Testis (tissue), 3 donors: ENCODE data around the gene LCK. TPM values are rescaled to one million over a fixed set of nuclear protein-coding genes. Genes with fewer than 3 reads are reported as not detected.

ENCODE experiments used
- DNase-seq: peaks from one replicate; pipeline ENCODE4 v3.0.0-alpha.2; 2019
- H3K27ac ChIP-seq, 2 donors: fragments of 200-600 bp; sonication (generic); one replicate each; pipeline ENCODE4 v1.5.1; 2019
- H3K27me3 ChIP-seq: fragments of 200-600 bp; sonication (generic); one replicate; pipeline ENCODE4 v1.5.1; 2019
- H3K36me3 ChIP-seq: fragments of 200-600 bp; sonication (generic); one replicate; pipeline ENCODE4 v1.5.1; 2017; ENCODE audit warnings: low read depth; ENCODE audit errors: missing control alignments
- H3K4me1 ChIP-seq: fragments of 200-600 bp; sonication (generic); one replicate; pipeline ENCODE4 v1.5.1; 2019
- H3K4me3 ChIP-seq, 2 donors: fragments of 200-600 bp; sonication (generic); one replicate each; pipeline ENCODE4 v1.5.1; 2017 to 2019
- H3K9me3 ChIP-seq: fragments of 200-600 bp; sonication (generic); one replicate; pipeline ENCODE4 v1.5.1; 2017
- CTCF ChIP-seq, 3 experiments: fragments of 450-650 bp in 2 of 3; fragments of 200-600 bp in 1 of 3; sonication (generic) in 1 of 3; IDR thresholded peaks; one replicate each; pipeline ENCODE4 v1.5.1; 2016 to 2019; ENCODE audit warnings: antibody characterized with exemption in 3 of 3, mild to moderate bottlenecking in 2 of 3, moderate library complexity in 1 of 3
- POLR2A ChIP-seq: fragments of 450-650 bp; IDR thresholded peaks from one replicate; pipeline ENCODE4 v1.6.1; 2017; ENCODE audit warnings: antibody characterized with exemption, mild to moderate bottlenecking, moderate library complexity
- WGBS, 2 donors: methylation state at CpG; one replicate each; pipeline ENCODE4 v1.1.5; 2018; 5-methylcytosine and 5-hydroxymethylcytosine counted together
- intact Hi-C: fragments of 100-400 bp; cut with DNase I; formaldehyde crosslinking; loops from one replicate; pipeline ENCODE4 v1.15.1; 2023; ENCODE audit warnings: low total_unique reads
- polyA plus RNA-seq: library from polyadenylated mRNA; stranded (reverse); fragments of 350-450 nt; fragmentation: Illumina TruSeq; extraction: RNeasy Lipid Tissue Mini Kit (QIAGEN cat#74804); gene quantifications from one replicate; pipeline ENCODE4 v1.2.3, GENCODE V29; 2014; ENCODE audit warnings: low read depth, low replicate concordance; ENCODE audit not compliant: insufficient read depth
- total RNA-seq, 2 donors: library from RNA; depleted of rRNA; stranded (reverse); fragments of >200 nt; gene quantifications; one replicate each; pipeline ENCODE4 v1.2.3, GENCODE V29; 2016

The LCK gene
- total and polyA plus RNA-seq, 3 donors from 2014 or later, result 0.79 to 4.3 (median 3.2) TPM

- intact Hi-C loops, result no loop called here
- H3K4me3 ChIP-seq, result peak overlapping the region; percentile 92 to 99
- WGBS, 2 donors, result 67 to 88% methylated on average over 4 of the region's 4 CpGs
- H3K4me1 ChIP-seq, result peaks cover 30% of the 10 kb centered on the region
- no peaks in the 10 kb centered on the region for H3K27me3 ChIP-seq
- TF ChIP-seq CTCF (IDR thresholded peaks at IDR 0.05), result no peak
- TF ChIP-seq POLR2A, result no peak
- H3K9me3 ChIP-seq, result no peaks in the 10 kb centered on the region
- no peak for DNase-seq
- no peaks in the 10 kb centered on the region for H3K36me3 ChIP-seq
- peak overlapping the region in 1 of 2 donors; percentile 88 for H3K27ac ChIP-seq
These were observed 30.1 kb upstream of the LCK start for GRCh38 chr1:32220746-32221580.

- TF ChIP-seq POLR2A (no peak), CTCF (IDR thresholded peaks at IDR 0.05) (no peak)
- Histone ChIP-seq H3K27me3 (no peaks in the 10 kb centered on the region), H3K9me3 (no peaks in the 10 kb centered on the region), H3K36me3 (no peaks in the 10 kb centered on the region), H3K4me1 (peaks cover 29% of the 10 kb centered on the region), H3K27ac (peak overlapping the region; percentile 88 to 89), H3K4me3 (peak overlapping the region; percentile 92 to 99)
- 3 to 9% methylated on average over 7 to 13 of the region's 13 CpGs for WGBS, 2 donors
- intact Hi-C loops, result no loop called here
- no peak for DNase-seq
These were observed 29.5 kb upstream of the LCK start for GRCh38 chr1:32221581-32221979.

GRCh38 chr1:32221980-32222755 lies 28.9 kb upstream of the LCK start, which contains the start of the genes EIF3I and TMEM234:
TSS of gene EIF3I (plus strand) at chr1:32222407. CDS start at chr1:32222442, 35 bp downstream.
TSS of gene TMEM234 (minus strand) at chr1:32222353. CDS start at chr1:32222322, 31 bp downstream.
- peaks cover 29% of the 10 kb centered on the region for H3K4me1 ChIP-seq
- H3K27ac ChIP-seq, result peak within 1 kb of the TSS; percentile 88 to 89
- peak within 1 kb of the TSS; percentile 92 to 99 for H3K4me3 ChIP-seq
- no peaks in the 10 kb centered on the region for H3K27me3 ChIP-seq
- DNase-seq, result peak; percentile 98
- H3K9me3 ChIP-seq, result no peaks in the 10 kb centered on the region
- WGBS, 2 donors, result 0% methylated on average over 40 to 46 of the region's 46 CpGs
- TF ChIP-seq POLR2A (peak; percentile 26), CTCF (IDR thresholded peaks at IDR 0.05) (no peak)
- intact Hi-C loops, result no loop called here
- H3K36me3 ChIP-seq, result no peaks in the 10 kb centered on the region

- no peaks in the 10 kb centered on the region for H3K36me3 ChIP-seq
- 51 to 68% methylated on average over 3 of the region's 3 CpGs for WGBS, 2 donors
- intact Hi-C loops, result no loop called here
These were observed 27.4 kb upstream of the LCK start for GRCh38 chr1:32223683-32224082.

More at GRCh38 chr1:32223683-32224082, 27.4 kb upstream of the LCK start:
- DNase-seq, result no peak
- TF ChIP-seq POLR2A (no peak), CTCF (IDR thresholded peaks at IDR 0.05) (no peak)
- Histone ChIP-seq H3K27ac (no peak overlapping the region), H3K27me3 (no peaks in the 10 kb centered on the region), H3K4me1 (peaks cover 29% of the 10 kb centered on the region), H3K9me3 (no peaks in the 10 kb centered on the region), H3K4me3 (no peak overlapping the region)
